Measurements from ENCODE around the gene ABO. TPM values are rescaled to one million over a fixed set of nuclear protein-coding genes. Genes with fewer than 3 reads are reported as not detected.
"Not testable (repeated sequence)": the region's sequence is repeated elsewhere in the genome, so short reads cannot be mapped to it uniquely, and the experiment has no call there.

The ABO gene
- total and polyA plus RNA-seq, 9 donors, result 16.0 to 27.7 (median 21.1) TPM

DNA sequence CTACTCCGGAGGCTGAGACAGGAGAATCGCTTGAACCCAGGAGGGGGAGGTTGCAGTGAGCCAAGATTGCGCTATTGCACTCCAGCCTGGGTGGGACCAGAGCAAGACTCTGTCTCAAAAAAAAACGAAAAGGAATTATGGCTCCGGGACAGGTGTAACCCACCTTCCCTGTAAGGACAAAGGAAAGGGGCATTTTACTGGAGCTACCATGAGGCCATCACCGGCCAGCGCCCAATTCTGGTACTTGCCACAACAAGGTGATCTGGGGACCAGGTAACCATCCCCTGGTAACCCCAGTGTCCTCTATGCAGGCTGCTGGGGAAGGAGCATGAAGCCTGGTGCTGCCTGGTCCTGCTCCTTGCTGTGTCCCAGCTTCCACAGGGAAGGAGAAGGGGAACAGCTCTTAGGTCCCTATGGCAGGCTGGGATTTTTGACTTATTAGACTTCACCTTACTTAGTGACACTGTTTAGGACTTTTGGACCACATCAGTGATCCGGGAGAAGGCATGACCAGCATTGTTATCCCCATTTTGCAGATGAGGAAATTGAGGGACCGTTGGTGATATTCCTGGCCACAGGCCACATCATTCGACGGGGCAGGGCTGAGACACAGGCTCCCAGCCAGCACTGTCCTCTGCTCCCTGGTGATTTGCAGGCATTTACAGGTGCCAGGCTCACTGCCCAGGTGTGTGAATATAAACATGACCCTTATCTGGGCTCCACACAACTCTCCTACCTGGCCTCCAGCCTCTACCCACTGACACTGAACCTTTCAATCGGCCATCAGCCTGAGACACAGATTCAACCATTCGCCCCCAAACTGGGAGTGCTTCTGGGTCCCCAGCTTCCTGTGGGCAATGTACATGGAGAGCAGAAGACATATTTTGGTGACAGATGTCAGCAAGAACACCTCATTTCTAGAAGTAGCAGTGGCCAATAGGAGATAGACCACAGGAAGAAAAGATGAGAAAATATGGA, 26.5 kb upstream of the ABO start:
- intact Hi-C loops (cut with DNase I), result no loop called here
- Histone ChIP-seq H3K27me3 (no peaks in the 10 kb centered on the region), H3K27ac (no peak overlapping the region), H3K4me3 (no peak overlapping the region), H3K4me1 (ENCODE audit: insufficient read depth) (no peaks in the 10 kb centered on the region), H3K9me3 (no peaks in the 10 kb centered on the region), H3K36me3 (no peaks in the 10 kb centered on the region)
- TF ChIP-seq EP300 (IDR thresholded peaks at IDR 0.05) (no peak), POLR2A (IDR thresholded peaks at IDR 0.05) (no peak), CTCF (IDR thresholded peaks at IDR 0.05) (no peak)
- no peak for DNase-seq
- WGBS, 3 donors, result 88 to 92% (median 89%) methylated on average over 13 of the region's 13 CpGs

GRCh38 chr9:133299996-133300395, 25.0 kb upstream of the ABO start:
- H3K9me3 ChIP-seq; DNase-seq; H3K4me3 ChIP-seq; H3K27ac ChIP-seq; H3K27me3 ChIP-seq; intact Hi-C loops (cut with DNase I); H3K36me3 ChIP-seq; H3K4me1 ChIP-seq (ENCODE audit: insufficient read depth): not testable (repeated sequence)
- 61 to 80% (median 75%) methylated on average over 16 of the region's 16 CpGs for WGBS, 3 donors

GRCh38 chr9:133294257-133294656, 19.3 kb upstream of the ABO start:
- TF ChIP-seq POLR2A (IDR thresholded peaks at IDR 0.05) (no peak), EP300 (IDR thresholded peaks at IDR 0.05) (no peak), CTCF (IDR thresholded peaks at IDR 0.05) (no peak)
- no peaks in the 10 kb centered on the region for H3K36me3 ChIP-seq
- H3K4me1 ChIP-seq (ENCODE audit: insufficient read depth), result no peaks in the 10 kb centered on the region
- DNase-seq, result no peak
- intact Hi-C loops (cut with DNase I), result no loop called here
- H3K27ac ChIP-seq, result no peak overlapping the region
- WGBS, 3 donors, result 51 to 65% (median 58%) methylated on average over 1 of the region's 1 CpG
- no peaks in the 10 kb centered on the region for H3K27me3 ChIP-seq
- peaks cover 0 to 4% of the 10 kb centered on the region in 2 donors for H3K9me3 ChIP-seq
- no peak overlapping the region for H3K4me3 ChIP-seq

DNA sequence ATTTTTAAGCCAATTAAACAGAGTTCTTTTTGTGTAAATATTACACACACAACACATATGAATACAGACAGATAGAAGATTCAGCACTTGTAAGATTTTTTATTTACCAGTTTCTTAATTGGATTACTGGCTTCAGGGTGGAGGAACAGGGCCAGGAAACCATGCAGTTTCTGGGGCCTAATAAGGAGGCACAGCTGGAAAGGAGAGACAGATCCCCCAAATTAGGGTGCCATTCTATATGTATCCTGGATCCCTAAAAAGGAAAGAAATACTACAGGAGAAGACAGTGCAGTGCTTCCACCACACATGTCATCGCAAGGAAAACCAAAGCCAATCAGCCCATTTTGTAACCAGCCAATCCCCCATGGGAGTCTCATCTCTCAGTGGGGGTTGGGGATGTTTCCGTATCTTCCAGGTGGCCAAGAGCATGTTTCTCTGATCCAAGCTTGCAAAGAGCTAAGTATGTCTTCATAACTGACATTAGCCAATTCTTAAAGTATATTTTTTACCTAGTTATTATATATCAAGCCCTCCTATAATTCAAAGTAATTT, 15.8 kb upstream of the ABO start:
- H3K36me3 ChIP-seq, result no peaks in the 10 kb centered on the region
- H3K27me3 ChIP-seq, result no peaks in the 10 kb centered on the region
- DNase-seq, result no peak
- 90 to 100% (median 91%) methylated on average over 2 of the region's 2 CpGs for WGBS, 3 donors
- peaks cover 0 to 4% of the 10 kb centered on the region in 2 donors for H3K9me3 ChIP-seq
- H3K4me3 ChIP-seq, result no peak overlapping the region
- no peak overlapping the region for H3K27ac ChIP-seq
- H3K4me1 ChIP-seq (ENCODE audit: insufficient read depth), result no peaks in the 10 kb centered on the region
- TF ChIP-seq EP300 (IDR thresholded peaks at IDR 0.05), result no peak
- no peak for TF ChIP-seq CTCF (IDR thresholded peaks at IDR 0.05)
- TF ChIP-seq POLR2A (IDR thresholded peaks at IDR 0.05), result no peak
- intact Hi-C loops (cut with DNase I), result no loop called here

DNA sequence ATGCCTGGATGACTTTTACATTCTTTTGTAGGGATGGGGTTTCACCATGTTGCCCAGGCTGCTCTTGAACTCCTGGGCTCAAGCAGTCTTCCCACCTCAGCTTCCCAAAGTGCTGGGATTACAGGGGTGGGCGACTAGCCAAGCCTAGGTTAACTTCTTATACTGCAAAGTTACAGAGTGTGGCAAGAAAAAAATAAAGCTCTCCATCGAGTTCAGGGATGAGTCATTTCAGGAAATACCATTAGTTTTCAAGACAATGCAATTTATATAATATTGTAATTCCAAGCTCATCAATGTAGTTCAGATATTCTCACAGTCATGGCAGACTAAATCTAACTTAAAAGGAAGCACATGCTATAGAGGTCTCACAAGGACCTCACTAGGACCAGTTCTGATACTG, 11.5 kb upstream of the ABO start:
- no peak for DNase-seq
- H3K4me1 ChIP-seq (ENCODE audit: insufficient read depth), result no peaks in the 10 kb centered on the region
- H3K36me3 ChIP-seq, result no peaks in the 10 kb centered on the region
- TF ChIP-seq CTCF (IDR thresholded peaks at IDR 0.05) (no peak), POLR2A (IDR thresholded peaks at IDR 0.05) (no peak), EP300 (IDR thresholded peaks at IDR 0.05) (no peak)
- H3K4me3 ChIP-seq, result no peak overlapping the region
- no peaks in the 10 kb centered on the region for H3K9me3 ChIP-seq
- intact Hi-C loops (cut with DNase I), result no loop called here
- H3K27me3 ChIP-seq, result no peaks in the 10 kb centered on the region
- no peak overlapping the region for H3K27ac ChIP-seq
- WGBS, 3 donors, result 27 to 53% (median 35%) methylated on average over 2 of the region's 2 CpGs

All from ovary (tissue), 9 donors.